AG09309 (cell line): ENCODE results near the gene OPTC.

Source experiments
- DNase-seq: peaks from one replicate; pipeline ENCODE4 v3.0.0-alpha.2; 2010; ENCODE audit warnings: low read depth
- H3K4me3 ChIP-seq: 2 replicates; pipeline ENCODE4 v1.5.1; 2011; ENCODE audit warnings: mild to moderate bottlenecking, low read depth, low read length, moderate library complexity; ENCODE audit not compliant: control insufficient read depth
- TF ChIP-seq, protein P1 (sequence below): IDR thresholded peaks from 2 replicates; pipeline ENCODE4 v1.5.1; 2011; ENCODE audit warnings: mild to moderate bottlenecking, low read depth, low read length, inconsistent platforms; ENCODE audit not compliant: insufficient read depth, control insufficient read depth; ENCODE audit errors: missing control alignments

Gene OPTC

GRCh38 chr1:203534526-203534925, 40.6 kb downstream of the OPTC start:
- DNase-seq: peak; percentile 74
- TF ChIP-seq, protein P1, sequence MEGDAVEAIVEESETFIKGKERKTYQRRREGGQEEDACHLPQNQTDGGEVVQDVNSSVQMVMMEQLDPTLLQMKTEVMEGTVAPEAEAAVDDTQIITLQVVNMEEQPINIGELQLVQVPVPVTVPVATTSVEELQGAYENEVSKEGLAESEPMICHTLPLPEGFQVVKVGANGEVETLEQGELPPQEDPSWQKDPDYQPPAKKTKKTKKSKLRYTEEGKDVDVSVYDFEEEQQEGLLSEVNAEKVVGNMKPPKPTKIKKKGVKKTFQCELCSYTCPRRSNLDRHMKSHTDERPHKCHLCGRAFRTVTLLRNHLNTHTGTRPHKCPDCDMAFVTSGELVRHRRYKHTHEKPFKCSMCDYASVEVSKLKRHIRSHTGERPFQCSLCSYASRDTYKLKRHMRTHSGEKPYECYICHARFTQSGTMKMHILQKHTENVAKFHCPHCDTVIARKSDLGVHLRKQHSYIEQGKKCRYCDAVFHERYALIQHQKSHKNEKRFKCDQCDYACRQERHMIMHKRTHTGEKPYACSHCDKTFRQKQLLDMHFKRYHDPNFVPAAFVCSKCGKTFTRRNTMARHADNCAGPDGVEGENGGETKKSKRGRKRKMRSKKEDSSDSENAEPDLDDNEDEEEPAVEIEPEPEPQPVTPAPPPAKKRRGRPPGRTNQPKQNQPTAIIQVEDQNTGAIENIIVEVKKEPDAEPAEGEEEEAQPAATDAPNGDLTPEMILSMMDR: no peak
- H3K4me3 ChIP-seq: no peak overlapping the region

GRCh38 chr1:203536575-203536974, 42.6 kb downstream of the OPTC start:
- no peak overlapping the region for H3K4me3 ChIP-seq
- no peak for DNase-seq
- TF ChIP-seq, protein P1: no peak

GRCh38 chr1:203536980-203537455, 43.1 kb downstream of the OPTC start:
- H3K4me3 ChIP-seq: no peak overlapping the region
- TF ChIP-seq, protein P1: no peak
- DNase-seq: no peak

GRCh38 chr1:203537806-203538464, 44.0 kb downstream of the OPTC start:
- TF ChIP-seq, protein P1: no peak
- no peak for DNase-seq
- no peak overlapping the region for H3K4me3 ChIP-seq

DNA sequence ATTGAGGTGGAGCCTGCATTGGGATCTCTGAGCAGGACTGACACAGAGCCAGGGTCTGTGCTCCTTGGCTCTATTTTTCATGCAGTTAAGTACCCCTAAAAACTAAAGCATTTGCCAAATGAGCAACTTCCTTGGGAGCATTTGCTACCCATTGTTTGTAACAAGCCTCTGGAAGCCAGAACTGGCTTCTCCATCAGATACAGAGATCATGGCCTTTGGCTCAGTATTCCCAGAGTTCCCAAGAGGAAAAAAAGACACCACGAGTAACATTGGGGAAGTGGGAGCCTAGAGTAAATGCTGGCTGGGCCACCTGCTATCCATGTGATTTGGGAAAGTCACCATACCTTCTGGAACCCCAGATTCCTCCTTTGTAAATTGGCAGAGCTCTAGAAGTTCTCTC, 44.8 kb downstream of the OPTC start:
- TF ChIP-seq, protein P1: no peak
- no peak for DNase-seq
- no peak overlapping the region for H3K4me3 ChIP-seq

DNA sequence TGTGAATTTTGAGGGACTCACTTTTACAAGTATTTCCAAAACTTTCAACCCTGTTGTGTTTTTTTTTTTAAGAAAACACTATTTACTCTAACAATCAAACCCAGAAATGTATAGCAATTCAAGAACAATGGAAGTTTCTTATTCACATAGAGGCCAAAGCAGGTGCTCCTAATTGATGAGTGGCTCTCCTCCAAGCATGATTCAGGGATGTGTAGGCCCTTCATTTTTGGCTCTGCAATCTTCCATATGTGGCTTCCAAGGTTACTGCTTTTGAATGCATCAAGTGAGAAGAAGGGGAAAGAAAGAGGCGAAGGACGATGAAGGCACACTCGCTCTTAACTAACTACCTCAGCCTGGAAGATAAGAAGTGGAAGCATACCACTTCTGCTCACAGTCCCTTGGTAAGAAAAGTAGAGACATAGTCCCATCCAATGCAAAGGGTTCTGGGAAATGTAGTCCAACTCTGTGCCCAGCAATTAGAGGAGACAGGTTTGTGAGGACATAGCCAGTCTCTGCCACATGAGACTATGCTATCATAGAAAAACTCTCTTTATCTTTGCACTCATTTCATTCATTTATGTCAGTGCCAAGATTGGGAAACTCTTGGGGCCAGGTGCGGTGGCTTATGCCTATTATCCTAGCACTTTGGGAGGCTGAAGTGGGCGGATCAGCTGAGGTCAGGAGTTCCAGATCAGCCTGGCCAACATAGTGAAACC, 46.0 kb downstream of the OPTC start:
- TF ChIP-seq, protein P1: no peak
- DNase-seq: no peak
- no peak overlapping the region for H3K4me3 ChIP-seq
